Measurements from ENCODE around the gene GBP3. TPM values are rescaled to one million over a fixed set of nuclear protein-coding genes. Genes with fewer than 3 reads are reported as not detected.

The GBP3 gene
- total RNA-seq, 1 experiment from 2014 or later, result 1.2 TPM

GRCh38 chr1:89065079-89065868 is 42.6 kb upstream of the GBP3 start, which contains the start of gene GBP1:
GBP1 (minus strand) TSS chr1:89065208; CDS start chr1:89063234, 1,974 bp downstream.
- no TSS peak for BruUV-seq (replicated peaks)
- RAD21 ChIA-PET (ENCODE audit: low non-redundant PET in 1 of 2, low total read pairs in 2 of 2, uncharacterized antibody in 2 of 2, unreplicated experiment in 2 of 2), result no interaction called here
- ATAC-seq, result no peak

GRCh38 chr1:89064632-89065031 is 42.0 kb upstream of the GBP3 start:
- Histone ChIP-seq H3K27me3 (ENCODE audit: insufficient read depth, low read length) (no peaks in the 10 kb centered on the region), H3K9me2 (ENCODE audit: insufficient read depth) (no peaks in the 10 kb centered on the region), H3K9ac (ENCODE audit: low read length) (no peak overlapping the region), H3K4me3 (replicated peaks in 1 of 2; ENCODE audit: low read depth in 1 of 2, low read length in 2 of 2) (no peak overlapping the region), H3K27ac (ENCODE audit: low read depth, low read length) (no peak overlapping the region), H3K4me1 (ENCODE audit: control insufficient read depth in 1 of 2, insufficient read depth in 2 of 2, low read length in 2 of 2) (no peaks in the 10 kb centered on the region), H3K79me2 (ENCODE audit: insufficient read depth, low read length) (no peaks in the 10 kb centered on the region), H3K4me2 (ENCODE audit: low read length) (no peak overlapping the region), H4K20me1 (ENCODE audit: insufficient read depth) (no peaks in the 10 kb centered on the region), H3K9me3 (ENCODE audit: control insufficient read depth in 1 of 2, insufficient read depth in 1 of 2, low read depth in 1 of 2, low read length in 2 of 2) (no peaks in the 10 kb centered on the region), H3K36me3 (ENCODE audit: control insufficient read depth in 1 of 2, insufficient read depth in 2 of 2, low read length in 2 of 2) (no peaks in the 10 kb centered on the region), H2AFZ (ENCODE audit: low read depth, low read length, poor library complexity, severe bottlenecking) (no peak overlapping the region)
- ATAC-seq (no peak), DNase-seq (ENCODE audit: low read depth, low spot score) (no peak)
- BruUV-seq (replicated peaks), result no TSS peak
- intact Hi-C loops (cut with micrococcal nuclease), result no loop called here
- CTCF ChIA-PET, result no interaction called here
- RAD21 ChIA-PET (ENCODE audit: low non-redundant PET in 1 of 2, low total read pairs in 2 of 2, uncharacterized antibody in 2 of 2, unreplicated experiment in 2 of 2), result no interaction called here
- POLR2A ChIA-PET, result no interaction called here
- no peak for TF ChIP-seq CEBPB (IDR thresholded peaks at IDR 0.05; ENCODE audit: low read depth)
- no peak for TF ChIP-seq CBX3 (IDR thresholded peaks at IDR 0.05; ENCODE audit: low read depth)
- TF ChIP-seq REST (IDR thresholded peaks at IDR 0.05; ENCODE audit: low read depth), result no peak
- no peak for TF ChIP-seq SP1 (IDR thresholded peaks at IDR 0.05; ENCODE audit: low read depth)
- no peak for TF ChIP-seq MAX (IDR thresholded peaks at IDR 0.05)
- no peak for TF ChIP-seq ELF1 (IDR thresholded peaks at IDR 0.05; ENCODE audit: borderline replicate concordance, low read depth)
- no peak for TF ChIP-seq EZH2 (IDR thresholded peaks at IDR 0.05)
- no peak for TF ChIP-seq SRF (IDR thresholded peaks at IDR 0.05; ENCODE audit: low read depth)
- TF ChIP-seq SIN3A (IDR thresholded peaks at IDR 0.05; ENCODE audit: low read depth), result no peak
- no peak for TF ChIP-seq ZBTB33 (IDR thresholded peaks at IDR 0.05; ENCODE audit: extremely low read depth, insufficient replicate concordance, low read length)
- no peak for TF ChIP-seq ZFX (IDR thresholded peaks at IDR 0.05)
- TF ChIP-seq POLR2AphosphoS5 (IDR thresholded peaks at IDR 0.05; ENCODE audit: low read depth, low read length), result no peak
- no peak for TF ChIP-seq EZH2phosphoT487 (IDR thresholded peaks at IDR 0.05; ENCODE audit: borderline replicate concordance)

More at GRCh38 chr1:89065079-89065868, 42.6 kb upstream of the GBP3 start, which contains the start of gene GBP1:
- ChIA-PET CTCF (no interaction called here), POLR2A (no interaction called here)
- no peaks in the 10 kb centered on the region for H3K9me2 ChIP-seq (ENCODE audit: insufficient read depth)
- no peaks in the 10 kb centered on the region for H3K27me3 ChIP-seq (ENCODE audit: insufficient read depth, low read length)
- H2AFZ ChIP-seq (ENCODE audit: low read depth, low read length, poor library complexity, severe bottlenecking), result no peak within 1 kb of the TSS
- DNase-seq (ENCODE audit: low read depth, low spot score), result no peak
- no peak within 1 kb of the TSS for H3K4me2 ChIP-seq (ENCODE audit: low read length)
- no peak within 1 kb of the TSS for H3K27ac ChIP-seq (ENCODE audit: low read depth, low read length)
- H4K20me1 ChIP-seq (ENCODE audit: insufficient read depth), result no peaks in the 10 kb centered on the region
- H3K36me3 ChIP-seq (ENCODE audit: control insufficient read depth in 1 of 2, insufficient read depth in 2 of 2, low read length in 2 of 2), result no peaks in the 10 kb centered on the region
- TF ChIP-seq ZFX (IDR thresholded peaks at IDR 0.05) (no peak), EZH2phosphoT487 (IDR thresholded peaks at IDR 0.05; ENCODE audit: borderline replicate concordance) (no peak), RAD21 (IDR thresholded peaks at IDR 0.05; ENCODE audit: low read depth) (no peak), EGR1 (IDR thresholded peaks at IDR 0.05; ENCODE audit: low read depth) (no peak), SRF (IDR thresholded peaks at IDR 0.05; ENCODE audit: low read depth) (no peak), TCF7L2 (IDR thresholded peaks at IDR 0.05; ENCODE audit: borderline replicate concordance, extremely low read depth, insufficient read depth, insufficient read length) (no peak), YY1 (IDR thresholded peaks at IDR 0.05; ENCODE audit: extremely low read depth, insufficient replicate concordance, low read depth, low read length) (no peak)
- no peak within 1 kb of the TSS for H3K9ac ChIP-seq (ENCODE audit: low read length)
- H3K79me2 ChIP-seq (ENCODE audit: insufficient read depth, low read length), result no peaks in the 10 kb centered on the region
- H3K4me3 ChIP-seq (replicated peaks in 1 of 2; ENCODE audit: low read depth in 1 of 2, low read length in 2 of 2), result no peak within 1 kb of the TSS
- intact Hi-C loops (cut with micrococcal nuclease), result no loop called here
- no peaks in the 10 kb centered on the region for H3K9me3 ChIP-seq (ENCODE audit: control insufficient read depth in 1 of 2, insufficient read depth in 1 of 2, low read depth in 1 of 2, low read length in 2 of 2)
- no peaks in the 10 kb centered on the region for H3K4me1 ChIP-seq (ENCODE audit: control insufficient read depth in 1 of 2, insufficient read depth in 2 of 2, low read length in 2 of 2)

Data from HCT116 (cell line).